ENCODE results near the gene TENT5C. TPM values are rescaled to one million over a fixed set of nuclear protein-coding genes. Genes with fewer than 3 reads are reported as not detected.

TENT5C gene
- total RNA-seq, 1 donor from 2014 or later = 0.79 TPM

DNA sequence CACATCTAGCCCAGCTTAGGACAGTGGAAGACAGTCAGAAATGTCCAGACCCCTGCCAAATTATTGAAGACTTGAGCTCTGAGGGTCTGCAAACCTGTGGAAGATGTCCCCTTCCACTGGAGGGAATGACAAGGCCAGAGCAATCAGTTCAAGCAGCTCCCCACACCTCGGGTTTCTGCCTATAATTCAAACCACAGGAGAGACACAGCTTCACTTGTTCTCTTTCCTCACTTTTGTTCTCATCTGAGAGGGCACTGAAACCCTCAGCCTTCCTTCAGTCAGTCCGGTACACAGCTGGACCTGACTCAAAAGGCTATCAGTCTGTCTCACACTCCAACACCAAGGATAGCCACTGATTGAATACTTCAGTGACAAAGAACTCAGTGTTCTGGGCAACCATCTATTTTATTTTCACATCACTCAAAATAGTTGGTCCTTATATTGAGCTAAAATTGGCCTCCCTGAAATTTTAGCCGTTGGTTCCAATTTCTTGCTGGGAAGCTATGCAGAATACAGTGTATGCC is 70.1 kb downstream of the TENT5C start:
- no peak for DNase-seq (ENCODE audit: low read depth in 2 of 2)

DNA sequence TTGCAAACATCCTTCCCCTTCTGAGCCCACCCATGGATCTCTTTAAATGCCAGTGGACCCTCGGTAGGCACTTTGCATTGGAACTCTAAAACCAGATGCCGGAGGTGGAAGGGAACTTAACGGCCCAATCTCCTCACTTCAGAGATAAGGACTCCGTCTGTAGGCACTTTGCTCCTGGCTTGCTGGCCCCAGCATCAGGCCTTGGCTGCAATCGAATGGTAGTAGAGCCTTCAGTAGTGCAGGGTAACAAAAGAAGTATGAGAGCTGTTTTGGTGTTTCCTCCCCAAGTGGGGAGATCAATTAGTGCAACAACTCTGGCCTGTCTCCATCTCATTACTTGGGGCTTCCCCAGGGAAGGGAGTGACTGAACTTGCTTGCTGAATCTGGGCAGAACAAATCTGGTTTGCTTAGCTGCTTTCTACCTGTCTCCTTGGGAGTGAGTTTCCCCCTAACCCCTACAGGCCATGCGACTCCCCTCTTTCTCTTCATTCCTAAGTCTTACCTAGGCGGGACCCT is 70.8 kb downstream of the TENT5C start:
- no peak for DNase-seq (ENCODE audit: low read depth in 2 of 2)

Other genes with a start within 250 kb of the TENT5C start
- gene MAN1A2, start 238.6 kb upstream of the TENT5C start, total RNA-seq = 30.1 and 31.3 TPM in 2 replicates